Endothelial cell of umbilical vein (primary cell): ENCODE measurements around the gene TYR. TPM values are rescaled to one million over a fixed set of nuclear protein-coding genes. Genes with fewer than 3 reads are reported as not detected.
"Not testable (repeated sequence)": the region's sequence is repeated elsewhere in the genome, so short reads cannot be mapped to it uniquely, and the experiment has no call there.

Source experiments
- BruUV-seq: library from RNA; stranded (reverse); fragments of 400-500 nt; replicated peaks from 2 replicates; lab custom pipeline; 2021; lab: Mats Ljungman, UMichigan
- CTCF ChIA-PET: fragments of 300-600, 350-600 bp; sonication (Branson Sonifier 250); formaldehyde crosslinking; loops from one replicate; lab custom pipeline; 2021; ENCODE audit warnings: antibody characterized with exemption, inconsistent platforms; lab: Charles Lee
- POLR2A ChIA-PET: fragments of 300-600, 350-600 bp; sonication (Branson Sonifier 250); formaldehyde crosslinking; loops from one replicate; lab custom pipeline; 2021; ENCODE audit warnings: antibody characterized with exemption, inconsistent platforms; lab: Charles Lee
- DNase-seq: peaks from one replicate; pipeline ENCODE4 v3.0.0-alpha.2; 2011; ENCODE audit warnings: low read depth, low spot score
- FAIRE-seq: peaks from 2 replicates; lab custom pipeline; 2011; peaks lifted over from hg19 to GRCh38; lab: Jason Lieb, UNC
- H2AFZ ChIP-seq: 2 replicates; pipeline ENCODE4 v1.6.0; 2012; ENCODE audit warnings: low read depth, low read length, control low read depth, inconsistent platforms
- H3K27ac ChIP-seq: 2 replicates; pipeline ENCODE4 v1.5.1; 2011; ENCODE audit warnings: low read depth, mild to moderate bottlenecking, control low read depth, low read length, moderate library complexity; ENCODE audit not compliant: insufficient read depth
- H3K27me3 ChIP-seq, 2 experiments: 2 replicates each; pipeline versions ENCODE4 v1.6.0 to v1.6.1; 2011; ENCODE audit warnings: low read length in 2 of 2, mixed read lengths in 1 of 2; ENCODE audit not compliant: control insufficient read depth in 2 of 2, insufficient read depth in 2 of 2
- H3K36me3 ChIP-seq, 2 experiments: 2 replicates in 1 of 2; 3 replicates in 1 of 2; pipeline ENCODE4 v1.5.1; 2011; ENCODE audit warnings: low read length in 2 of 2, mild to moderate bottlenecking in 1 of 2, moderate library complexity in 1 of 2; ENCODE audit not compliant: control insufficient read depth in 2 of 2, insufficient read depth in 2 of 2; ENCODE audit errors: extremely low read depth in 1 of 2
- H3K4me1 ChIP-seq: 3 replicates; pipeline ENCODE4 v1.5.1; 2011; ENCODE audit warnings: mild to moderate bottlenecking, low read length; ENCODE audit not compliant: control insufficient read depth, insufficient read depth; ENCODE audit errors: extremely low read depth
- H3K4me2 ChIP-seq: 2 replicates; pipeline ENCODE4 v1.6.1; 2011; ENCODE audit warnings: low read length, control low read depth, mixed read lengths; ENCODE audit not compliant: insufficient read depth
- H3K4me3 ChIP-seq, 3 experiments: fragments of 200-600 bp in 1 of 3; sonication (generic), shearing (Covaris generic) in 1 of 3; replicated peaks in 1 of 3; 2 replicates each; pipeline ENCODE4 v1.5.1; 2011 to 2016; ENCODE audit warnings: control low read depth in 3 of 3, low read length in 3 of 3, mild to moderate bottlenecking in 2 of 3, inconsistent platforms in 1 of 3, low read depth in 1 of 3, moderate library complexity in 1 of 3; ENCODE audit not compliant: insufficient read depth in 1 of 3
- H3K79me2 ChIP-seq: 2 replicates; pipeline ENCODE4 v1.6.0; 2012; ENCODE audit warnings: low read length, inconsistent platforms; ENCODE audit not compliant: control insufficient read depth, insufficient read depth
- H3K9ac ChIP-seq: replicated peaks from 2 replicates; pipeline ENCODE3; 2011; ENCODE audit warnings: low read length, control low read depth; ENCODE audit not compliant: insufficient read depth; ENCODE audit errors: extremely low read depth
- H3K9me1 ChIP-seq: replicated peaks from 3 replicates; pipeline ENCODE4 v1.6.0; 2011; ENCODE audit warnings: mild to moderate bottlenecking, low read length; ENCODE audit not compliant: control insufficient read depth, insufficient read depth; ENCODE audit errors: extremely low read depth
- H3K9me3 ChIP-seq: replicated peaks from 2 replicates; pipeline ENCODE4 v1.5.1; 2012; ENCODE audit warnings: low read length, inconsistent platforms; ENCODE audit not compliant: control insufficient read depth, insufficient read depth
- H4K20me1 ChIP-seq: replicated peaks from 2 replicates; pipeline ENCODE3; 2011; ENCODE audit warnings: mild to moderate bottlenecking, low read length; ENCODE audit not compliant: control insufficient read depth, insufficient read depth; ENCODE audit errors: extremely low read depth
- dilution Hi-C: fragments of 300-500 bp; cut with MboI; formaldehyde crosslinking; loops from one replicate; pipeline ENCODE4 v1.15.0; 2019; ENCODE audit warnings: low sequenced_read_pairs; ENCODE audit not compliant: extremely low pct_ligation_motif_present
- intact Hi-C: fragments of 100-400 bp; cut with micrococcal nuclease; formaldehyde crosslinking; loops from one replicate; pipeline ENCODE4 v1.10.0; 2022
- polyA plus RNA-seq, 4 experiments: library from polyadenylated mRNA; depleted of rRNA in 3 of 4; stranded (reverse) in 3 of 4; unstranded in 1 of 4; fragments of >200 nt; gene quantifications; 2 replicates each; pipeline versions ENCODE4 v1.2.1 to v1.2.3, GENCODE V29; 2011 to 2012; ENCODE audit warnings: missing spikeins in 1 of 4
- total RNA-seq: library from RNA; stranded (reverse); gene quantifications from 2 replicates; pipeline ENCODE4 v1.2.3, GENCODE V29; 2021

Gene TYR
- total and polyA plus RNA-seq, 2 donors (not counting 3 experiments of a cell fraction or from before 2014, with no cell fraction given) = not detected

DNA sequence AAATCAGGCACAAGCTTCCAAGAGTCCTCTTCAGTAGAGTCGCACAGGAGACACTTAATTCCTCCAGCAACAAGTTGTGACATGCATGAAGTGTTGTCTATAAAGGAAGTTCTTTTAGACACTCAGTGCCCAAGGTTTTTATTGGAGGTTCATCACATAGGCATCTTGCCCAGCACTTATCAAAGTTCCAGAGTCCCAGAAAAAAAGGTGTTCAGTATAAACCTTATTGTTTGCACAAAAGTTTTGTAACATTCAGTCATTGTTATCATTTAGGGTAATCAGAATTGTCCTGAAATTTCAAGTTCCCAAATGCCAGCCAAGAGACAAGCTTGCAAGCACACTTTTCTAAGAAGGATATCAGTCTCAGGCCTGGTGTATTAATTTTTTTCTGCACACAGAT, 130.6 kb downstream of the TYR start:
- POLR2A ChIA-PET, H4K20me1 ChIP-seq, DNase-seq, H3K4me2 ChIP-seq, H3K36me3 ChIP-seq, BruUV-seq, H3K9ac ChIP-seq, H3K27ac ChIP-seq, H3K79me2 ChIP-seq, H2AFZ ChIP-seq, dilution Hi-C loops, H3K4me3 ChIP-seq, H3K9me1 ChIP-seq, intact Hi-C loops, H3K4me1 ChIP-seq, FAIRE-seq, CTCF ChIA-PET, H3K27me3 ChIP-seq, H3K9me3 ChIP-seq: not testable (repeated sequence)

GRCh38 chr11:89309321-89309985, 131.8 kb downstream of the TYR start:
- dilution Hi-C loops = not testable (repeated sequence)

GRCh38 chr11:89310607-89311006, 132.9 kb downstream of the TYR start:
- H3K4me3 ChIP-seq, DNase-seq, H3K4me1 ChIP-seq, BruUV-seq, H3K36me3 ChIP-seq, H2AFZ ChIP-seq, H3K9me3 ChIP-seq, H3K4me2 ChIP-seq, FAIRE-seq, dilution Hi-C loops, H3K9me1 ChIP-seq, H3K9ac ChIP-seq, intact Hi-C loops, POLR2A ChIA-PET, H4K20me1 ChIP-seq, H3K27me3 ChIP-seq, H3K79me2 ChIP-seq, H3K27ac ChIP-seq: not testable (repeated sequence)
- CTCF ChIA-PET = interaction anchor here (0.7 kb wide), 1 partner anchor 70 kb away, joined by 3 read pairs; no protein-coding TSS in a partner anchor

More at GRCh38 chr11:89309321-89309985, 131.8 kb downstream of the TYR start:
- H3K9me3 ChIP-seq, H4K20me1 ChIP-seq, DNase-seq, H3K4me3 ChIP-seq, H3K4me1 ChIP-seq, H3K9ac ChIP-seq, H3K36me3 ChIP-seq, H3K27ac ChIP-seq, BruUV-seq, POLR2A ChIA-PET, H3K9me1 ChIP-seq, CTCF ChIA-PET, H3K27me3 ChIP-seq, H2AFZ ChIP-seq, H3K79me2 ChIP-seq, intact Hi-C loops, FAIRE-seq, H3K4me2 ChIP-seq: not testable (repeated sequence)
